Measurements from ENCODE around the gene MRPS23.

Gene MRPS23

GRCh38 chr17:57876866-57877237, 27.0 kb upstream of the MRPS23 start:
- Histone ChIP-seq H3K4me1 (ENCODE audit: control insufficient read depth, insufficient read depth, low read length, poor library complexity, severe bottlenecking) (peaks cover 84% of the 10 kb centered on the region), H3K9me3 (ENCODE audit: control insufficient read depth, low read length) (no peaks in the 10 kb centered on the region), H3K4me3 (ENCODE audit: extremely low read depth, insufficient read depth, low read length, poor library complexity, severe bottlenecking) (no peak overlapping the region), H3K36me3 (ENCODE audit: control insufficient read depth, insufficient read depth, low read length) (peaks cover 23% of the 10 kb centered on the region), H3K27ac (ENCODE audit: low read depth, low read length, severe bottlenecking) (peak overlapping the region; percentile 99)
- 83% methylated on average over 2 of the region's 2 CpGs for WGBS, 2 experiments (ENCODE audit: insufficient coverage in 2 of 2)

- peaks cover 80% of the 10 kb centered on the region for H3K4me1 ChIP-seq (ENCODE audit: control insufficient read depth, insufficient read depth, low read length, poor library complexity, severe bottlenecking)
Measured at GRCh38 chr17:57876023-57876865, 26.4 kb upstream of the MRPS23 start.

DNA sequence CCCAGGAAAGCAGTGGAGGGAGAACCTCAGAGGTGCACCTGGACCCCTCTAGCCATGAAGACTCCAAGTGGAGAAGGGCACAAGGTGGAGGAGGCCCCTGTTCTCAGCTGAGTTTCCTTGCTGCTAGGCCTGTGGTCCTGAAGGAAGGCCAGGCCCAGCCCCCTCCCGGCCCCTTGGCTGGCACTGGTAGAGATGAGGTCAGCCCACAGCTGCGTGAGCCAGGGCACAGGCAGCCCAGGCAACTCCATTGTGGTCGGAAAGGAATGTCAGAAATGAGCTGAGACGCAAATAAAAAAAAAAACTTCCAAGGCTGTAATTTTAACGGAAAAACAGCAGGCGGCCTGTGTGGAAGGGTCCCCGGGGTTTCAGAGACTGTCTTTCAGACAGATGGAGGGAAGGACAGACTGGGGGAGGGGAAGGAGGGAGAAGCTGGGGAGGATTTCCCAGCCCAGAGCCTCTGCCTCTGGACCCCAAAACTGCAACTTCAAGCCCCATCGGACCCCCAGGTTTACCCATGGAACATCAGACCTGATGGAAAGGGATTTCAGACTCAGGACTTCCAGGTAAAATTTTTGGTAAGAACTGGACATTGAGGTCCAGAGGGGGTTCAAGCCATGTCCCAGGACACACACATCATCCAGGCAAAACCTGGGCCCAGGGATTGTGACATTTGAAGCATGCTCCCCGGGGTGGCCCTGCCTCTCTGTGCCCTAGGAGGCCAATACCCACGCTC, 25.6 kb upstream of the MRPS23 start:
- Histone ChIP-seq H3K27ac (ENCODE audit: low read depth, low read length, severe bottlenecking) (peak overlapping the region; percentile 99), H3K9me3 (ENCODE audit: control insufficient read depth, low read length) (no peaks in the 10 kb centered on the region), H3K36me3 (ENCODE audit: control insufficient read depth, insufficient read depth, low read length) (peaks cover 35% of the 10 kb centered on the region), H3K4me3 (ENCODE audit: extremely low read depth, insufficient read depth, low read length, poor library complexity, severe bottlenecking) (peak overlapping the region; percentile 8), H3K4me1 (ENCODE audit: control insufficient read depth, insufficient read depth, low read length, poor library complexity, severe bottlenecking) (peaks cover 80% of the 10 kb centered on the region)
- 14% methylated on average over 9 of the region's 10 CpGs for WGBS, 2 experiments (ENCODE audit: insufficient coverage in 2 of 2)

More at GRCh38 chr17:57876023-57876865, 26.4 kb upstream of the MRPS23 start:
- H3K36me3 ChIP-seq (ENCODE audit: control insufficient read depth, insufficient read depth, low read length) = peaks cover 27% of the 10 kb centered on the region
- H3K4me3 ChIP-seq (ENCODE audit: extremely low read depth, insufficient read depth, low read length, poor library complexity, severe bottlenecking) = no peak overlapping the region
- H3K9me3 ChIP-seq (ENCODE audit: control insufficient read depth, low read length) = no peaks in the 10 kb centered on the region
- H3K27ac ChIP-seq (ENCODE audit: low read depth, low read length, severe bottlenecking) = peak overlapping the region; percentile 99
- WGBS, 2 experiments (ENCODE audit: insufficient coverage in 2 of 2) = 63 to 64% methylated on average over 13 to 14 of the region's 15 CpGs

- peaks cover 32% of the 10 kb centered on the region for H3K36me3 ChIP-seq (ENCODE audit: control insufficient read depth, insufficient read depth, low read length)
- peak overlapping the region; percentile 99 for H3K27ac ChIP-seq (ENCODE audit: low read depth, low read length, severe bottlenecking)
- no peaks in the 10 kb centered on the region for H3K9me3 ChIP-seq (ENCODE audit: control insufficient read depth, low read length)
- H3K4me3 ChIP-seq (ENCODE audit: extremely low read depth, insufficient read depth, low read length, poor library complexity, severe bottlenecking) = peak overlapping the region; percentile 8
- H3K4me1 ChIP-seq (ENCODE audit: control insufficient read depth, insufficient read depth, low read length, poor library complexity, severe bottlenecking) = peaks cover 79% of the 10 kb centered on the region
- whole genome bisulfite sequencing, 2 experiments (ENCODE audit: insufficient coverage in 2 of 2) = 7 to 15% methylated on average over 13 to 14 of the region's 33 CpGs
Measured at GRCh38 chr17:57874434-57875289, 24.8 kb upstream of the MRPS23 start.

- 42 to 53% methylated on average over 5 to 7 of the region's 7 CpGs for WGBS, 2 experiments (ENCODE audit: insufficient coverage in 2 of 2)
- peaks cover 32% of the 10 kb centered on the region for H3K36me3 ChIP-seq (ENCODE audit: control insufficient read depth, insufficient read depth, low read length)
- no peak overlapping the region for H3K4me3 ChIP-seq (ENCODE audit: extremely low read depth, insufficient read depth, low read length, poor library complexity, severe bottlenecking)
- H3K4me1 ChIP-seq (ENCODE audit: control insufficient read depth, insufficient read depth, low read length, poor library complexity, severe bottlenecking) = peaks cover 80% of the 10 kb centered on the region
- H3K27ac ChIP-seq (ENCODE audit: low read depth, low read length, severe bottlenecking) = peak overlapping the region; percentile 99
- H3K9me3 ChIP-seq (ENCODE audit: control insufficient read depth, low read length) = no peaks in the 10 kb centered on the region
Measured at GRCh38 chr17:57874058-57874419, 24.2 kb upstream of the MRPS23 start.

DNA sequence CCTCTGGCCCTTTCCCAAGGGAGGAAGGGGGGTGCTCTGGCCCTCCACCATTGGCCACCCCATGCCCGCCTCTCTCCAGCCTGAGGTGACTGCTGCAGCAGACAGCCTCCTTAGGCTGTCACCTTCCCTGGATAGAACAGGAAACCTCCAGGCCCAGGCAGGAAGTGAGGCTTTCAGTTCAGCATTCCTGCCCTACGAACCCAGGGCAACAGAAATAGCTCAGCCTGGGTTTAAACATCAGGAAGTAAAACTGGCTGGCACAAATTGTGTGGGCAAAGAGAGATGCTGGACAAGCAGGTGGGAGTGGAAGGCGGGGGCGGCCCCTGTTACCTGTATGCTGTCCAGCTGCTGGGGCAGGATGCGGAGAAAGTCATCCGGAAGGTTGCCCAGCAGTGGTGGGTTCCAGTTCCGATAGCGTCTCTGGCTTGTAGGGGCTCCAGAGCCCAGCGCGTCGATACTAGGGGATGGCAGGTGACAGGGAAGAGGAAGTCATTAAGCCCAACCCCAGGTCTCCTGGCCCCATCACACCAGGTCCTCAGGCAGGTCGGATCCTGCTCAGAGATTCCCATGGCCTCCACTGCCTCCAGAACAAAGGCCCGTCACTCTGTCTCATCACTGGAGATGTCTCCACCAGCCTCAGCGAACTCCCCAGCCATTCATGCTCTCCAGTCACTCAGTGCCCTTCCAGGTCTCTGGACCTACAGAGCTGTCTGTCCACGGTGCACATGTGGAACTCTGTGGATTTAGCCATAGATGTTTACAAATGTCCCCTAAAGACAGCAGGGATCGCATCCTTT, 23.6 kb upstream of the MRPS23 start:
- 93% methylated on average over 10 to 15 of the region's 16 CpGs for WGBS, 2 experiments (ENCODE audit: insufficient coverage in 2 of 2)
- Histone ChIP-seq H3K9me3 (ENCODE audit: control insufficient read depth, low read length) (no peaks in the 10 kb centered on the region), H3K36me3 (ENCODE audit: control insufficient read depth, insufficient read depth, low read length) (peaks cover 32% of the 10 kb centered on the region), H3K4me3 (ENCODE audit: extremely low read depth, insufficient read depth, low read length, poor library complexity, severe bottlenecking) (no peak overlapping the region), H3K4me1 (ENCODE audit: control insufficient read depth, insufficient read depth, low read length, poor library complexity, severe bottlenecking) (peaks cover 85% of the 10 kb centered on the region), H3K27ac (ENCODE audit: low read depth, low read length, severe bottlenecking) (peak overlapping the region; percentile 99)

DNA sequence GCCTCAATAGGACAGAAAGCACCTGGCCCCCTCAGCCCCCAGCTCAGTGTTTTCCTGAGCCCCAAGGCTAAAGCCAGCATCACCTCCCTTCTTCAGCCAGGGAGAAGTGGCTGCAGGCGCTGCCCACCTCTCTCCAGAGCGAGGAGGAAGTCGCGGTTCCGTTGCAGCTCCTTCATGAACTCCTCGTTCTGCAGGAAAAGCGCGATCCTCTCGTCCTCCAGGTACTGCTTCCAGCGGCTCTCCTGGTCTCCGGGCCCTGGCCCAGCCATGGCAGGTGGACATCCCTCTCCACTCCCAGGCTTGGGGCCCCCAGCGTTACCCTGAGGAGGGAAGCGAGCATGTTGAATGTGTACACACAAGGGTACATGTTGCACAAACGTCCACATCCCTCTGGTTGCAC, 22.7 kb upstream of the MRPS23 start:
- H3K4me3 ChIP-seq (ENCODE audit: extremely low read depth, insufficient read depth, low read length, poor library complexity, severe bottlenecking) = no peak overlapping the region
- H3K27ac ChIP-seq (ENCODE audit: low read depth, low read length, severe bottlenecking) = no peak overlapping the region
- peaks cover 32% of the 10 kb centered on the region for H3K36me3 ChIP-seq (ENCODE audit: control insufficient read depth, insufficient read depth, low read length)
- no peaks in the 10 kb centered on the region for H3K9me3 ChIP-seq (ENCODE audit: control insufficient read depth, low read length)
- peaks cover 85% of the 10 kb centered on the region for H3K4me1 ChIP-seq (ENCODE audit: control insufficient read depth, insufficient read depth, low read length, poor library complexity, severe bottlenecking)
- 96% methylated on average over 11 to 12 of the region's 14 CpGs for WGBS, 2 experiments (ENCODE audit: insufficient coverage in 2 of 2)

DNA sequence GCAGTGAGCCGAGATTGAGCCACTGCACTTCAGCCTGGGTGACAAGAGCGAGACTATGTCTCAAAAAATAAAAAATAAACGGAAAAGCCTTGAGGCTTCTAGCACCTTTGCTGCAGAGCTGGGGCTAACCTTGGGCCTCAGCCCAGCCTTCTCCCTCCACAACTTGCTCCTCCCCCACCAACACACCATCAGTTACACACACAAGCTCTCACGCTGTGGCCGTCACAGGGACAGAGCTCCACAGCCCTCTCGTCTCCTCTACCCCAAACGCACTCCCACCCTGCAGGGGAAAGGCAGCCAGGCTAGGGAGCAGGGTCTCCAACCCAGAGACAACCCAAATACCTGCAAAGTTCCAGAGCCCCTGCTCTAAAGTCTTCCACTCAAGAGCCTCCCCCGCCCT, 22.0 kb upstream of the MRPS23 start:
- peaks cover 31% of the 10 kb centered on the region for H3K36me3 ChIP-seq (ENCODE audit: control insufficient read depth, insufficient read depth, low read length)
- WGBS, 2 experiments (ENCODE audit: insufficient coverage in 2 of 2) = 93 to 96% methylated on average over 7 to 8 of the region's 8 CpGs

GRCh38 chr17:57871155-57871554, 21.3 kb upstream of the MRPS23 start:
- Histone ChIP-seq H3K4me3 (ENCODE audit: extremely low read depth, insufficient read depth, low read length, poor library complexity, severe bottlenecking) (no peak overlapping the region), H3K4me1 (ENCODE audit: control insufficient read depth, insufficient read depth, low read length, poor library complexity, severe bottlenecking) (peaks cover 75% of the 10 kb centered on the region), H3K9me3 (ENCODE audit: control insufficient read depth, low read length) (no peaks in the 10 kb centered on the region), H3K27ac (ENCODE audit: low read depth, low read length, severe bottlenecking) (no peak overlapping the region), H3K36me3 (ENCODE audit: control insufficient read depth, insufficient read depth, low read length) (peaks cover 38% of the 10 kb centered on the region)
- WGBS, 2 experiments (ENCODE audit: insufficient coverage in 2 of 2) = 94% methylated on average over 7 of the region's 7 CpGs

More for the DNA sequence above, 22.0 kb upstream of the MRPS23 start:
- no peak overlapping the region for H3K4me3 ChIP-seq (ENCODE audit: extremely low read depth, insufficient read depth, low read length, poor library complexity, severe bottlenecking)
- H3K27ac ChIP-seq (ENCODE audit: low read depth, low read length, severe bottlenecking) = no peak overlapping the region
- no peaks in the 10 kb centered on the region for H3K9me3 ChIP-seq (ENCODE audit: control insufficient read depth, low read length)
- peaks cover 82% of the 10 kb centered on the region for H3K4me1 ChIP-seq (ENCODE audit: control insufficient read depth, insufficient read depth, low read length, poor library complexity, severe bottlenecking)

- H3K36me3 ChIP-seq (ENCODE audit: control insufficient read depth, insufficient read depth, low read length) = peaks cover 39% of the 10 kb centered on the region
Measured at GRCh38 chr17:57870283-57870635, 20.4 kb upstream of the MRPS23 start.

More at GRCh38 chr17:57870283-57870635, 20.4 kb upstream of the MRPS23 start:
- peaks cover 68% of the 10 kb centered on the region for H3K4me1 ChIP-seq (ENCODE audit: control insufficient read depth, insufficient read depth, low read length, poor library complexity, severe bottlenecking)
- H3K9me3 ChIP-seq (ENCODE audit: control insufficient read depth, low read length) = no peaks in the 10 kb centered on the region
- H3K4me3 ChIP-seq (ENCODE audit: extremely low read depth, insufficient read depth, low read length, poor library complexity, severe bottlenecking) = no peak overlapping the region
- H3K27ac ChIP-seq (ENCODE audit: low read depth, low read length, severe bottlenecking) = peak overlapping the region; percentile 80
